Caco-2 (cell line): Measurements from ENCODE around the gene RAB4B. TPM values are rescaled to one million over a fixed set of nuclear protein-coding genes. Genes with fewer than 3 reads are reported as not detected.
A peak's percentile ranks its signal among the peaks of the same experiment; 100 is the strongest.

Experiments
- BruUV-seq: library from RNA; stranded (reverse); fragments of 400-500 nt; replicated peaks from 2 replicates; lab custom pipeline; 2021; lab: Mats Ljungman, UMichigan
- CTCF ChIA-PET: fragments of 300-600 bp; sonication (Branson Sonifier 250); formaldehyde crosslinking; loops from one replicate; lab custom pipeline; 2022; ENCODE audit warnings: antibody characterized with exemption; lab: Charles Lee
- POLR2A ChIA-PET: fragments of 300-600 bp; sonication (Branson Sonifier 250); formaldehyde crosslinking; loops from one replicate; lab custom pipeline; 2022; ENCODE audit warnings: antibody characterized with exemption; lab: Charles Lee
- DNase-seq, 2 experiments: peaks; one replicate each; pipeline versions ENCODE4 v3.0.0 to v3.0.0-alpha.2; 2020 to 2022
- H3K27me3 ChIP-seq: replicated peaks from 2 replicates; pipeline ENCODE4 v1.6.0; 2011; ENCODE audit warnings: low read length; ENCODE audit not compliant: control insufficient read depth, insufficient read depth
- H3K36me3 ChIP-seq: 2 replicates; pipeline ENCODE4 v1.5.1; 2011; ENCODE audit warnings: low read length; ENCODE audit not compliant: control insufficient read depth, insufficient read depth
- H3K4me1 ChIP-seq: fragments of 250-450 bp; sonication (Bioruptor Pico); 2 replicates; pipeline ENCODE4 v1.5.1; 2020; ENCODE audit warnings: mild to moderate bottlenecking
- H3K4me3 ChIP-seq: 2 replicates; pipeline ENCODE4 v1.5.1; 2011; ENCODE audit warnings: low read depth, mild to moderate bottlenecking, control low read depth, low read length
- H3K9me3 ChIP-seq: fragments of 250-450 bp; sonication (Bioruptor Pico); 2 replicates; pipeline ENCODE4 v1.5.1; 2020; ENCODE audit warnings: mild to moderate bottlenecking, moderate library complexity
- H3K27ac Mint-ChIP-seq: one replicate; pipeline ENCODE4 v1.8.0; 2022; ENCODE audit warnings: mixed read lengths; ENCODE audit not compliant: unreplicated experiment
- H3K27me3 Mint-ChIP-seq: one replicate; pipeline ENCODE4 v1.8.0; 2022; ENCODE audit warnings: mixed read lengths; ENCODE audit not compliant: insufficient read depth, unreplicated experiment
- H3K36me3 Mint-ChIP-seq: one replicate; pipeline ENCODE4 v1.8.0; 2022; ENCODE audit warnings: mild to moderate bottlenecking, mixed read lengths; ENCODE audit not compliant: insufficient read depth, unreplicated experiment
- H3K4me1 Mint-ChIP-seq: one replicate; pipeline ENCODE4 v1.8.0; 2022; ENCODE audit warnings: low read depth, mixed read lengths; ENCODE audit not compliant: unreplicated experiment
- H3K4me3 Mint-ChIP-seq: one replicate; pipeline ENCODE4 v1.8.0; 2022; ENCODE audit warnings: mild to moderate bottlenecking, moderate library complexity, mixed read lengths; ENCODE audit not compliant: unreplicated experiment
- H3K9me3 Mint-ChIP-seq: one replicate; pipeline ENCODE4 v1.8.0; 2022; ENCODE audit warnings: mixed read lengths; ENCODE audit not compliant: unreplicated experiment
- intact Hi-C: fragments of 100-400 bp; cut with micrococcal nuclease; formaldehyde crosslinking; loops from one replicate; pipeline ENCODE4 v1.10.0; 2022; ENCODE audit not compliant: unreplicated experiment
- total RNA-seq: library from RNA; stranded (reverse); gene quantifications from 2 replicates; pipeline ENCODE4 v1.2.3, GENCODE V29; 2022
- TF ChIP-seq, protein P1 (sequence below), 2 experiments: fragments of 200-600 bp in 1 of 2; IDR thresholded peaks; 1 replicate in 1 of 2; 2 replicates in 1 of 2; pipeline versions ENCODE4 v1.5.1 to v1.8.0; 2011 to 2022; ENCODE audit warnings: antibody characterized with exemption in 1 of 2, control low read depth in 1 of 2, inconsistent platforms in 1 of 2, low read depth in 1 of 2, low read length in 1 of 2, mild to moderate bottlenecking in 1 of 2, moderate library complexity in 1 of 2; ENCODE audit not compliant: insufficient read depth in 1 of 2, severe bottlenecking in 1 of 2, unreplicated experiment in 1 of 2

RAB4B gene
- total RNA-seq, 1 experiment from 2014 or later = 21.5 TPM

DNA sequence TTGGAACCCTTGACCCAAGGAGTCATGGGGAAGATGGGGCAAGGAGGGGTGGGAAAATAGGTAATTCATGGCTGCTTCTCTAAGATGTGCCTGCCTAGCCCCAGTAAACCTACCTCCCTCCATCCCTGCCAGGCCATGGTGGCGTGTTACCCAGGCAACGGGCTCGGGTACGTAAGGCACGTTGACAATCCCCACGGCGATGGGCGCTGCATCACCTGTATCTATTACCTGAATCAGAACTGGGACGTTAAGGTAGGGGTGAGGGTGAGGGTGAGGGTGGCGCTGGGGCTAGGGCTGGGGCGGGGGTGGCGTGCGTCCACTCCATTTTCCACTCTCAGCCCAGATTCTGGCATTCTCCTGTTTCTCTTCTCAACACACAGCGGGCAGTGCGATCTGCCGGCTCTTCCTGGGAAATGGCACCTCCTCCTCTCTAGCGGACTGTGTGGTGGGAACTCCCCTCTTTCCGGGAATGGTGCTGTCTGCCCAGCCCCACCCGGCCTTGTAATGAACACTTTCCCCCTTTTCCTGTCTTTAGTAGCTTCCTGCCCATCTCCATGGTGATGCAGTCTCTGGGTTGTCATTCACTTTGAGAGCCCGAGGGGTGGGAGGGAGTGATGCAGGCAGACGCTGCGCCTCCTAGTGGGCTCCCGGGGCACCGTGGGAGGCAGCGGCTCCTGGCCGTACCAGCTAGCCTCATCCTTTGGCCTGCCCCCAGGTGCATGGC, 28.5 kb downstream of the RAB4B start:
- H3K36me3 Mint-ChIP-seq = peaks cover 99% of the 10 kb centered on the region
- H3K4me1 Mint-ChIP-seq = peaks cover 44% of the 10 kb centered on the region
- TF ChIP-seq, protein P1, sequence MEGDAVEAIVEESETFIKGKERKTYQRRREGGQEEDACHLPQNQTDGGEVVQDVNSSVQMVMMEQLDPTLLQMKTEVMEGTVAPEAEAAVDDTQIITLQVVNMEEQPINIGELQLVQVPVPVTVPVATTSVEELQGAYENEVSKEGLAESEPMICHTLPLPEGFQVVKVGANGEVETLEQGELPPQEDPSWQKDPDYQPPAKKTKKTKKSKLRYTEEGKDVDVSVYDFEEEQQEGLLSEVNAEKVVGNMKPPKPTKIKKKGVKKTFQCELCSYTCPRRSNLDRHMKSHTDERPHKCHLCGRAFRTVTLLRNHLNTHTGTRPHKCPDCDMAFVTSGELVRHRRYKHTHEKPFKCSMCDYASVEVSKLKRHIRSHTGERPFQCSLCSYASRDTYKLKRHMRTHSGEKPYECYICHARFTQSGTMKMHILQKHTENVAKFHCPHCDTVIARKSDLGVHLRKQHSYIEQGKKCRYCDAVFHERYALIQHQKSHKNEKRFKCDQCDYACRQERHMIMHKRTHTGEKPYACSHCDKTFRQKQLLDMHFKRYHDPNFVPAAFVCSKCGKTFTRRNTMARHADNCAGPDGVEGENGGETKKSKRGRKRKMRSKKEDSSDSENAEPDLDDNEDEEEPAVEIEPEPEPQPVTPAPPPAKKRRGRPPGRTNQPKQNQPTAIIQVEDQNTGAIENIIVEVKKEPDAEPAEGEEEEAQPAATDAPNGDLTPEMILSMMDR (IDR thresholded peaks at IDR 0.05; ENCODE audit: insufficient read depth in 1 of 2, low read depth in 1 of 2, low read length in 1 of 2, severe bottlenecking in 1 of 2, unreplicated experiment in 1 of 2) = peak; percentile 58 to 66
- peak in 1 of 2 experiments; percentile 76 for DNase-seq
- H3K4me3 Mint-ChIP-seq = no peak overlapping the region
- H3K4me3 ChIP-seq = no peak overlapping the region
- intact Hi-C loops = loop anchor here (2.0 to 5.0 kb wide), 2 partner anchors 30 to 101 kb away; no protein-coding TSS in a partner anchor
- peaks cover 25% of the 10 kb centered on the region for H3K36me3 ChIP-seq
- H3K4me1 ChIP-seq = peaks cover 11% of the 10 kb centered on the region
- ChIA-PET POLR2A (no interaction called here), CTCF (interaction anchor here (0.6 to 2.1 kb wide), 7 partner anchors 8 to 142 kb away, joined by 3 to 8 read pairs (median 5); partner anchors contain the start of genes ACTMAP, EGLN2 and SNRPA)
- H3K9me3 Mint-ChIP-seq = no peaks in the 10 kb centered on the region
- no TSS peak for BruUV-seq
- H3K27ac Mint-ChIP-seq = peak overlapping the region; percentile 87
- H3K27me3 ChIP-seq = no peaks in the 10 kb centered on the region
- no peaks in the 10 kb centered on the region for H3K9me3 ChIP-seq
- H3K27me3 Mint-ChIP-seq = no peaks in the 10 kb centered on the region

DNA sequence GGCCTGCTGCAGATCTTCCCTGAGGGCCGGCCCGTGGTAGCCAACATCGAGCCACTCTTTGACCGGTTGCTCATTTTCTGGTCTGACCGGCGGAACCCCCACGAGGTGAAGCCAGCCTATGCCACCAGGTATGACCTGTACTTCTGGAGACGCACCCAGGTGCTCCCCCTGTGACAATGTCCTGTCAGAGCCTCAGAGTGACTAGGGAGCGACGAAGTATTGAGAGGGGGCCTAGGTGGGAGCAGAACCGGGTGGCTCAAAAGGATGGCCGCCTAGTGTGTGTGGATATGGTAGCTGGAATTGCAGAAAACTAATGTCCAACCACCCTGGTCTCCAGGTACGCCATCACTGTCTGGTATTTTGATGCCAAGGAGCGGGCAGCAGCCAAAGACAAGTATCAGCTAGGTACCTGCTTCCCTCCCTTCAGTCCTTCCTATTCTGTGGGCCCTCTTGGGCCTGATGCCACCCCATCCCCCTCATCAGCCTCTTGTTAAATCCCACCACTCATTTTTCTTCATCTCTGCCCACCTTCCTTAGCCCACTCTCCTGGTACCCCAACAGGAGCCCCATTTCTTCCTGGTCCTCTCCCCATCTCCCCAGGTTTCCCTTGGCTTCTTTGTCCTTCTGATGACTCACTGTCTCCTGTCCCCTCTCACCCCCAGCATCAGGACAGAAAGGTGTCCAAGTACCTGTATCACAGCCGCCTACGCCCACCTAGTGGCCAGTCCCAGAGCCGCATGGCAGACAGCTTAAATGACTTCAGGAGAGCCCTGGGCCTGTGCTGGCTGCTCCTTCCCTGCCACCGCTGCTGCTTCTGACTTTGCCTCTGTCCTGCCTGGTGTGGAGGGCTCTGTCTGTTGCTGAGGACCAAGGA, 29.3 kb downstream of the RAB4B start:
- BruUV-seq = no TSS peak
- Histone ChIP-seq H3K4me1 (peaks cover 17% of the 10 kb centered on the region), H3K4me3 (no peak overlapping the region), H3K9me3 (no peaks in the 10 kb centered on the region), H3K36me3 (peaks cover 19% of the 10 kb centered on the region), H3K27me3 (no peaks in the 10 kb centered on the region)
- DNase-seq = peak; percentile 87 to 88
- ChIA-PET POLR2A (interaction anchor here (0.8 kb wide), 1 partner anchor 30 kb away, joined by 6 read pairs; no protein-coding TSS in a partner anchor), CTCF (interaction anchor here (0.8 to 2.1 kb wide), 7 partner anchors 9 to 143 kb away, joined by 3 to 8 read pairs (median 4); partner anchors contain the start of genes ACTMAP, EGLN2 and SNRPA)
- Mint-ChIP-seq H3K27me3 (no peaks in the 10 kb centered on the region), H3K27ac (peak overlapping the region; percentile 87), H3K4me1 (peaks cover 43% of the 10 kb centered on the region), H3K36me3 (peaks cover 99% of the 10 kb centered on the region), H3K9me3 (no peaks in the 10 kb centered on the region), H3K4me3 (no peak overlapping the region)
- TF ChIP-seq, protein P1 (IDR thresholded peaks at IDR 0.05; ENCODE audit: insufficient read depth in 1 of 2, low read depth in 1 of 2, low read length in 1 of 2, severe bottlenecking in 1 of 2, unreplicated experiment in 1 of 2) = peak; percentile 65 to 81
- intact Hi-C loops = loop anchor here (2.0 to 5.0 kb wide), 2 partner anchors 31 to 100 kb away; no protein-coding TSS in a partner anchor

DNA sequence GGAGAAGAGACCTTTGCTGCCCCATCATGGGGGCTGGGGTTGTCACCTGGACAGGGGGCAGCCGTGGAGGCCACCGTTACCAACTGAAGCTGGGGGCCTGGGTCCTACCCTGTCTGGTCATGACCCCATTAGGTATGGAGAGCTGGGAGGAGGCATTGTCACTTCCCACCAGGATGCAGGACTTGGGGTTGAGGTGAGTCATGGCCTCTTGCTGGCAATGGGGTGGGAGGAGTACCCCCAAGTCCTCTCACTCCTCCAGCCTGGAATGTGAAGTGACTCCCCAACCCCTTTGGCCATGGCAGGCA, 29.9 kb downstream of the RAB4B start:
- Mint-ChIP-seq H3K27me3 (no peaks in the 10 kb centered on the region), H3K4me1 (peaks cover 46% of the 10 kb centered on the region), H3K9me3 (no peaks in the 10 kb centered on the region), H3K27ac (peak overlapping the region; percentile 36), H3K36me3 (peaks cover 99% of the 10 kb centered on the region), H3K4me3 (no peak overlapping the region)
- no peaks in the 10 kb centered on the region for H3K27me3 ChIP-seq
- H3K4me1 ChIP-seq = peaks cover 17% of the 10 kb centered on the region
- no peak for DNase-seq
- BruUV-seq = no TSS peak
- ChIA-PET CTCF (interaction anchor here (0.8 to 2.1 kb wide), 4 partner anchors 10 to 143 kb away, joined by 3 to 7 read pairs (median 5); partner anchors contain the start of gene EGLN2), POLR2A (interaction anchor here (0.5 to 0.8 kb wide), 2 partner anchors 9 to 31 kb away, joined by 3 to 6 read pairs; partner anchors contain the start of gene EGLN2)
- intact Hi-C loops = loop anchor here (5.0 kb wide), 1 partner anchor 99 kb away; no protein-coding TSS in a partner anchor
- no peak overlapping the region for H3K4me3 ChIP-seq
- H3K36me3 ChIP-seq = peaks cover 17% of the 10 kb centered on the region
- no peaks in the 10 kb centered on the region for H3K9me3 ChIP-seq
- TF ChIP-seq, protein P1 (IDR thresholded peaks at IDR 0.05; ENCODE audit: insufficient read depth in 1 of 2, low read depth in 1 of 2, low read length in 1 of 2, severe bottlenecking in 1 of 2, unreplicated experiment in 1 of 2) = no peak
